Measurements from ENCODE around the gene SDK2. TPM values are rescaled to one million over a fixed set of nuclear protein-coding genes. Genes with fewer than 3 reads are reported as not detected.

Gene SDK2
- total and polyA plus RNA-seq, 9 of the 15 experiments (the other 6 are each of a cell fraction or from before 2014, with no cell fraction given), result 0.04 TPM; not detected in 8

GRCh38 chr17:73494950-73495349 lies 149.3 kb downstream of the SDK2 start (continued):
- TF ChIP-seq CLOCK (CRISPR knock-in tag; IDR thresholded peaks at IDR 0.05; ENCODE audit: borderline replicate concordance) (no peak), ETV1 (tag; conservative IDR thresholded peaks at IDR 0.05; ENCODE audit: low read depth) (no peak), PHB2 (IDR thresholded peaks at IDR 0.05; ENCODE audit: low read depth) (no peak), DNMT1 (IDR thresholded peaks at IDR 0.05) (no peak), ZNF551 (CRISPR knock-in tag; IDR thresholded peaks at IDR 0.05) (no peak)

GRCh38 chr17:73493956-73494926 lies 150.0 kb downstream of the SDK2 start:
- peaks cover 7 to 61% of the 10 kb centered on the region in 2 experiments; a peak in 3 of 5 replicates for H3K27me3 ChIP-seq (ENCODE audit: control insufficient read depth in 2 of 2, insufficient read depth in 2 of 2, low read length in 2 of 2)
- BruUV-seq (replicated peaks), result no TSS peak

More at GRCh38 chr17:73493956-73494926, 150.0 kb downstream of the SDK2 start:
- Histone ChIP-seq H3K4me3 (no peak overlapping the region), H3K36me3 (ENCODE audit: control insufficient read depth, insufficient read depth, low read length) (no peaks in the 10 kb centered on the region), H3K9me1 (ENCODE audit: control insufficient read depth, insufficient read depth, low read length) (no peaks in the 10 kb centered on the region), H3K79me2 (ENCODE audit: control insufficient read depth, insufficient read depth, low read length) (no peaks in the 10 kb centered on the region), H2AFZ (ENCODE audit: low read depth, low read length) (no peak overlapping the region), H3K9ac (ENCODE audit: insufficient read depth in 1 of 2, low read depth in 2 of 2, low read length in 2 of 2) (no peak overlapping the region), H3K27ac (ENCODE audit: extremely low read depth, low read depth, low read length) (no peak overlapping the region), H3K9me3 (replicated peaks; ENCODE audit: control insufficient read depth, insufficient read depth, low read depth, low read length) (no peaks in the 10 kb centered on the region), H3K4me2 (ENCODE audit: insufficient read depth, low read length) (no peak overlapping the region), H4K20me1 (replicated peaks; ENCODE audit: control insufficient read depth, insufficient read depth, low read length) (no peaks in the 10 kb centered on the region), H3K4me1 (replicated peaks in 1 of 2; ENCODE audit: control insufficient read depth in 2 of 2, insufficient read depth in 2 of 2, low read length in 2 of 2) (no peaks in the 10 kb centered on the region)
- CTCF ChIA-PET (ENCODE audit: low intra/inter-chr PET ratio), result no interaction called here
- in situ Hi-C loops (cut with MboI), result no loop called here
- under 1% methylated on average over 24 of the region's 24 CpGs for WGBS (ENCODE audit: insufficient coverage, low coverage, missing lambda C conversion rate)
- FAIRE-seq, result no peak
- TF ChIP-seq RFX1 (IDR thresholded peaks at IDR 0.05) (peak; percentile 69), ZNF124 (CRISPR knock-in tag; IDR thresholded peaks at IDR 0.05) (no peak), ZNF253 (CRISPR knock-in tag; conservative IDR thresholded peaks at IDR 0.05) (no peak), ZNF134 (CRISPR knock-in tag; conservative IDR thresholded peaks at IDR 0.05) (no peak), PML (IDR thresholded peaks at IDR 0.05; ENCODE audit: low read length) (no peak), ZBTB1 (CRISPR knock-in tag; IDR thresholded peaks at IDR 0.05; ENCODE audit: borderline replicate concordance, low read depth) (no peak)
- no peak for DNase-seq (ENCODE audit: extremely low read depth in 1 of 4, low spot score in 3 of 4)
- POLR2A ChIA-PET, result interaction anchor here (0.8 kb wide), 1 partner anchor 65 kb away, joined by 3 read pairs; no protein-coding TSS in a partner anchor
- intact Hi-C loops (cut with micrococcal nuclease), result no loop called here
- no peak for ATAC-seq

Measured in K562 (cell line).